H1 (cell line): ENCODE results near the gene LUC7L3. TPM values are rescaled to one million over a fixed set of nuclear protein-coding genes. Genes with fewer than 3 reads are reported as not detected.

Source experiments
- CTCF ChIA-PET: fragments of 300-600 bp; sonication (Branson Sonifier 250); formaldehyde crosslinking; loops from one replicate; lab custom pipeline; 2021; ENCODE audit not compliant: partially characterized antibody; lab: Charles Lee
- POLR2A ChIA-PET: fragments of 300-600 bp; sonication (Branson Sonifier 250); formaldehyde crosslinking; loops from one replicate; lab custom pipeline; 2021; ENCODE audit warnings: inconsistent platforms; ENCODE audit not compliant: partially characterized antibody; lab: Charles Lee
- DNase-seq, 2 experiments: peaks; one replicate each; pipeline versions ENCODE4 v3.0.0 to v3.0.0-alpha.2; 2010 to 2022; ENCODE audit warnings: low spot score in 2 of 2, low read depth in 1 of 2, mixed read lengths in 1 of 2
- FAIRE-seq: peaks from 2 replicates; lab custom pipeline; 2011; peaks lifted over from hg19 to GRCh38; lab: Jason Lieb, UNC
- H2AFZ ChIP-seq: 2 replicates; pipeline ENCODE4 v1.8.1; 2012; ENCODE audit warnings: low read length, inconsistent platforms
- H2AK5ac ChIP-seq: 2 replicates; pipeline ENCODE4 v1.6.1; 2013; ENCODE audit warnings: low read depth, low read length
- H2BK120ac ChIP-seq: replicated peaks from 2 replicates; pipeline ENCODE3; 2013; ENCODE audit warnings: low read depth, low read length, inconsistent platforms
- H2BK12ac ChIP-seq: 2 replicates; pipeline ENCODE4 v1.6.1; 2013; ENCODE audit warnings: low read depth, low read length
- H2BK15ac ChIP-seq: 2 replicates; pipeline ENCODE4 v1.6.1; 2013; ENCODE audit warnings: low read length
- H2BK20ac ChIP-seq: 2 replicates; pipeline ENCODE4 v1.6.1; 2013; ENCODE audit warnings: low read length
- H2BK5ac ChIP-seq: 2 replicates; pipeline ENCODE4 v1.6.1; 2013; ENCODE audit warnings: low read depth, low read length
- H3K14ac ChIP-seq: 2 replicates; pipeline ENCODE4 v1.6.1; 2013; ENCODE audit warnings: inconsistent platforms; ENCODE audit not compliant: insufficient read length
- H3K18ac ChIP-seq: 2 replicates; pipeline ENCODE4 v1.6.1; 2013; ENCODE audit warnings: low read length; ENCODE audit errors: extremely low read depth
- H3K23ac ChIP-seq: 2 replicates; pipeline ENCODE4 v1.6.1; 2013; ENCODE audit warnings: inconsistent platforms; ENCODE audit not compliant: insufficient read length
- H3K23me2 ChIP-seq: 2 replicates; pipeline ENCODE4 v1.6.1; 2013; ENCODE audit warnings: low read depth, low read length
- H3K27ac ChIP-seq: 2 replicates; pipeline ENCODE4 v1.6.1; 2011; ENCODE audit warnings: low read depth, low read length, inconsistent platforms
- H3K27me3 ChIP-seq, 4 experiments: replicated peaks in 1 of 4; 1 replicate in 1 of 4; 2 replicates in 3 of 4; pipeline versions ENCODE4 v1.6.1 to v1.8.1; 2011 to 2013; ENCODE audit warnings: low read length in 3 of 4, mild to moderate bottlenecking in 3 of 4, inconsistent platforms in 2 of 4, mixed read lengths in 2 of 4, moderate library complexity in 1 of 4; ENCODE audit not compliant: control insufficient read depth in 3 of 4, insufficient read depth in 3 of 4; ENCODE audit errors: extremely low read depth in 1 of 4
- H3K36me3 ChIP-seq, 4 experiments: 2 replicates each; pipeline versions ENCODE4 v1.6.1 to v1.8.1; 2011 to 2013; ENCODE audit warnings: mild to moderate bottlenecking in 4 of 4, low read length in 3 of 4, moderate library complexity in 2 of 4, control low read depth in 1 of 4, inconsistent platforms in 1 of 4; ENCODE audit not compliant: insufficient read depth in 4 of 4, control insufficient read depth in 2 of 4
- H3K4ac ChIP-seq: replicated peaks from 2 replicates; pipeline ENCODE3; 2013; ENCODE audit warnings: low read length, low read depth, mixed read lengths, inconsistent platforms; ENCODE audit not compliant: insufficient read length
- H3K4me1 ChIP-seq, 4 experiments: replicated peaks in 1 of 4; 1 replicate in 1 of 4; 2 replicates in 3 of 4; pipeline versions ENCODE4 v1.6.1 to v1.8.1; 2011 to 2013; ENCODE audit warnings: low read length in 3 of 4, inconsistent platforms in 2 of 4, mixed read lengths in 1 of 4; ENCODE audit not compliant: insufficient read depth in 4 of 4, control insufficient read depth in 3 of 4
- H3K4me2 ChIP-seq, 2 experiments: 2 replicates each; pipeline versions ENCODE4 v1.6.1 to v1.8.1; 2011 to 2013; ENCODE audit warnings: low read depth in 2 of 2, low read length in 2 of 2, control low read depth in 1 of 2, inconsistent platforms in 1 of 2, mild to moderate bottlenecking in 1 of 2; ENCODE audit not compliant: insufficient read depth in 1 of 2
- H3K4me3 ChIP-seq, 4 experiments: fragments of 200-600, 300-600 bp in 1 of 4; sonication (generic), shearing (Covaris generic), sonication (Bioruptor Twin) in 1 of 4; 2 replicates each; pipeline versions ENCODE4 v1.5.1 to v1.8.1; 2011 to 2016; ENCODE audit warnings: low read length in 4 of 4, low read depth in 3 of 4, control low read depth in 2 of 4, inconsistent platforms in 2 of 4, mild to moderate bottlenecking in 2 of 4, mixed read lengths in 1 of 4, moderate library complexity in 1 of 4; ENCODE audit not compliant: insufficient read depth in 2 of 4; ENCODE audit errors: extremely low read depth in 1 of 4
- H3K56ac ChIP-seq: replicated peaks from 2 replicates; pipeline ENCODE3; 2013; ENCODE audit warnings: low read depth, mild to moderate bottlenecking, mixed read lengths, low read length, inconsistent platforms; ENCODE audit not compliant: insufficient read length
- H3K79me1 ChIP-seq: 2 replicates; pipeline ENCODE4 v1.6.1; 2013; ENCODE audit warnings: low read depth, low read length, control low read depth
- H3K79me2 ChIP-seq, 2 experiments: 2 replicates each; pipeline versions ENCODE4 v1.6.1 to v1.8.1; 2012 to 2013; ENCODE audit warnings: low read length in 2 of 2, mild to moderate bottlenecking in 2 of 2, inconsistent platforms in 1 of 2; ENCODE audit not compliant: insufficient read depth in 2 of 2, control insufficient read depth in 1 of 2
- H3K9ac ChIP-seq, 4 experiments: replicated peaks in 1 of 4; 1 replicate in 1 of 4; 2 replicates in 3 of 4; pipeline versions ENCODE4 v1.6.1 to v1.8.1; 2011 to 2013; ENCODE audit warnings: low read depth in 3 of 4, low read length in 3 of 4, control low read depth in 2 of 4, mild to moderate bottlenecking in 2 of 4, moderate library complexity in 2 of 4, inconsistent platforms in 1 of 4; ENCODE audit errors: extremely low read depth in 1 of 4
- H3K9me3 ChIP-seq, 2 experiments: 2 replicates each; pipeline versions ENCODE4 v1.6.1 to v1.8.1; 2012 to 2013; ENCODE audit warnings: mild to moderate bottlenecking in 2 of 2, moderate library complexity in 2 of 2, control low read depth in 1 of 2, inconsistent platforms in 1 of 2, low read depth in 1 of 2, low read length in 1 of 2, mixed read lengths in 1 of 2; ENCODE audit not compliant: insufficient read depth in 2 of 2
- H4K20me1 ChIP-seq, 2 experiments: replicated peaks in 1 of 2; 2 replicates each; pipeline versions ENCODE3 to v1.8.1; 2011 to 2013; ENCODE audit warnings: inconsistent platforms in 2 of 2, low read length in 2 of 2, mild to moderate bottlenecking in 1 of 2; ENCODE audit not compliant: insufficient read depth in 2 of 2, control insufficient read depth in 1 of 2
- H4K5ac ChIP-seq: 2 replicates; pipeline ENCODE4 v1.6.1; 2013; ENCODE audit warnings: low read length, low read depth, mixed read lengths, inconsistent platforms; ENCODE audit not compliant: insufficient read length
- H4K8ac ChIP-seq: 2 replicates; pipeline ENCODE4 v1.8.0; 2013; ENCODE audit warnings: mild to moderate bottlenecking, moderate library complexity, low read length, inconsistent platforms; ENCODE audit not compliant: insufficient read depth; ENCODE audit errors: extremely low read depth
- H4K91ac ChIP-seq: replicated peaks from 2 replicates; pipeline ENCODE3; 2013; ENCODE audit warnings: low read length, mixed read lengths, inconsistent platforms; ENCODE audit not compliant: insufficient read length
- ASH2L ChIP-seq: fragments of 200-600, 300-600 bp; sonication (generic); IDR thresholded peaks from one replicate; pipeline ENCODE4 v1.7.1; 2017; ENCODE audit warnings: low read length
- CREB1 ChIP-seq: IDR thresholded peaks from 2 replicates; pipeline ENCODE4 v1.6.1; 2012; ENCODE audit warnings: inconsistent platforms
- CTBP2 ChIP-seq: IDR thresholded peaks from 2 replicates; pipeline ENCODE4 v1.7.0; 2011; ENCODE audit warnings: borderline replicate concordance, mild to moderate bottlenecking, moderate library complexity, mixed read lengths, low read length; ENCODE audit not compliant: insufficient read depth, insufficient read length
- EZH2 ChIP-seq: fragments of 200-600 bp; sonication (generic); IDR thresholded peaks from 2 replicates; pipeline ENCODE4 v1.7.1; 2012; ENCODE audit warnings: low read depth, mild to moderate bottlenecking, moderate library complexity, low read length, inconsistent platforms; ENCODE audit not compliant: severe bottlenecking
- GABPA ChIP-seq: IDR thresholded peaks from 2 replicates; pipeline ENCODE4 v1.6.1; 2011; ENCODE audit warnings: mild to moderate bottlenecking, low read length, moderate library complexity, borderline replicate concordance; ENCODE audit not compliant: insufficient read depth
- JUND ChIP-seq: IDR thresholded peaks from 2 replicates; pipeline ENCODE4 v1.6.1; 2011; ENCODE audit warnings: mild to moderate bottlenecking, improper control_type of control experiment, low read length
- KDM1A ChIP-seq: fragments of 200-600, 300-600 bp; sonication (generic); IDR thresholded peaks from 2 replicates; pipeline ENCODE4 v1.7.1; 2016; ENCODE audit warnings: mild to moderate bottlenecking, low read length, borderline replicate concordance
- KDM4A ChIP-seq: IDR thresholded peaks from one replicate; pipeline ENCODE4 v1.7.1; 2012; ENCODE audit warnings: low read depth, mild to moderate bottlenecking, moderate library complexity, low read length, inconsistent platforms; ENCODE audit not compliant: severe bottlenecking
- SP1 ChIP-seq: IDR thresholded peaks from 2 replicates; pipeline ENCODE4 v1.6.1; 2011; ENCODE audit warnings: low read depth, low read length
- SP2 ChIP-seq: IDR thresholded peaks from 2 replicates; pipeline ENCODE4 v1.6.1; 2012; ENCODE audit warnings: mild to moderate bottlenecking, low read length, inconsistent platforms
- SUZ12 ChIP-seq: fragments of 200-600 bp; sonication (generic); IDR thresholded peaks from 2 replicates; pipeline ENCODE4 v1.6.1; 2012; ENCODE audit warnings: mild to moderate bottlenecking, inconsistent platforms, low read length, moderate library complexity, mixed read lengths
- TAF1 ChIP-seq: IDR thresholded peaks from 2 replicates; pipeline ENCODE4 v1.6.1; 2011; ENCODE audit warnings: mild to moderate bottlenecking, low read depth, low read length
- TBP ChIP-seq: IDR thresholded peaks from 2 replicates; pipeline ENCODE4 v1.6.1; 2011; ENCODE audit warnings: low read depth, low read length, improper control_type of control experiment
- TEAD4 ChIP-seq: IDR thresholded peaks from 2 replicates; pipeline ENCODE4 v1.6.1; 2012; ENCODE audit warnings: low read depth, low read length, inconsistent platforms, mixed read lengths
- ZNF274 ChIP-seq: IDR thresholded peaks from 2 replicates; pipeline ENCODE4 v1.7.0; 2012; ENCODE audit warnings: low read length, borderline replicate concordance; ENCODE audit errors: extremely low read depth
- WGBS, 2 experiments: shearing (Covaris generic) in 1 of 2; methylation state at CpG; one replicate each; pipeline versions ENCODE4 v1.1.6 to v1.1.7; 2013 to 2015; ENCODE audit warnings: low lambda C conversion rate in 2 of 2, mixed read lengths in 2 of 2, inconsistent platforms in 1 of 2, low coverage in 1 of 2, missing lambda C conversion rate in 1 of 2; ENCODE audit not compliant: insufficient replicate concordance in 2 of 2, insufficient coverage in 1 of 2, insufficient read length in 1 of 2; ENCODE audit errors: extremely low coverage in 1 of 2, missing lambda C conversion rate in 1 of 2; 5-methylcytosine and 5-hydroxymethylcytosine counted together
- polyA plus RNA-seq, 7 experiments: library from polyadenylated mRNA; depleted of rRNA in 3 of 7; stranded (reverse) in 5 of 7; unstranded in 2 of 7; fragments of >200 nt in 5 of 7; fragments of 200-250 nt in 2 of 7; gene quantifications; 1 replicate in 5 of 7; 2 replicates in 1 of 7; 4 replicates in 1 of 7; pipeline versions ENCODE4 v1.2.1 to v1.2.3, GENCODE V29; 2011 to 2013; ENCODE audit warnings: missing spikeins in 2 of 7, mixed read lengths in 2 of 7
- total RNA-seq: library from RNA; stranded (reverse); fragmentation: NEBNext Ultra II Directional; extraction: Animal tissue kit (Norgen Biotek cat#: 25700); gene quantifications from 2 replicates; pipeline ENCODE4 v1.2.1, GENCODE V29; 2021

Gene LUC7L3
- total and polyA plus RNA-seq, 2 of the 8 experiments (the other 6 are each of a cell fraction or from before 2014, with no cell fraction given), result 102 to 126 TPM

GRCh38 chr17:50679008-50679544 lies 40.3 kb upstream of the LUC7L3 start:
- H2AFZ ChIP-seq, result no peak overlapping the region
- no peak overlapping the region for H2BK120ac ChIP-seq
- no peak overlapping the region for H3K4me3 ChIP-seq
- no peak overlapping the region for H2BK5ac ChIP-seq
- H3K18ac ChIP-seq, result no peak overlapping the region
- H4K8ac ChIP-seq, result no peak overlapping the region; the same call in 1 of the 2 replicates
- H3K79me1 ChIP-seq, result no peaks in the 10 kb centered on the region
- no peak overlapping the region for H4K91ac ChIP-seq
- no peak overlapping the region for H2AK5ac ChIP-seq
- H3K23ac ChIP-seq, result no peak overlapping the region
- H3K27ac ChIP-seq, result no peak overlapping the region
- H2BK12ac ChIP-seq, result no peak overlapping the region
- H3K56ac ChIP-seq, result no peak overlapping the region
- no peak overlapping the region for H3K14ac ChIP-seq
- ChIA-PET POLR2A (interaction anchor here (1.3 kb wide), 1 partner anchor 19 kb away, joined by 3 read pairs; no protein-coding TSS in a partner anchor), CTCF (interaction anchor here (0.8 to 20.2 kb wide), 10 partner anchors 10 to 509 kb away, joined by 3 to 391 read pairs (median 5); partner anchors contain the start of gene LRRC59)
- H3K36me3 ChIP-seq, result no peaks in the 10 kb centered on the region
- no peak overlapping the region for H2BK20ac ChIP-seq
- no peaks in the 10 kb centered on the region for H3K79me2 ChIP-seq
- WGBS, 2 experiments, result 93% methylated on average over 11 of the region's 11 CpGs; no CpG with 5 or more reads in 1 of the 2 experiments
- H4K5ac ChIP-seq, result no peak overlapping the region
- H2BK15ac ChIP-seq, result no peak overlapping the region
- DNase-seq (no peak), FAIRE-seq (no peak)
- no peaks in the 10 kb centered on the region for H4K20me1 ChIP-seq
- no peaks in the 10 kb centered on the region for H3K9me3 ChIP-seq
- H3K4ac ChIP-seq, result no peak overlapping the region
- H3K9ac ChIP-seq, result no peak overlapping the region
- no peaks in the 10 kb centered on the region for H3K23me2 ChIP-seq
- H3K4me1 ChIP-seq, result no peaks in the 10 kb centered on the region; a peak in 1 of 7 replicates
- no peak overlapping the region for H3K4me2 ChIP-seq
- no peaks in the 10 kb centered on the region for H3K27me3 ChIP-seq
- TF ChIP-seq JUND (no peak), SUZ12 (no peak), SP2 (no peak), ASH2L (no peak), TAF1 (no peak), TBP (no peak), SP1 (no peak), CTBP2 (no peak), ZNF274 (no peak), EZH2 (no peak), CREB1 (no peak), KDM1A (no peak), GABPA (no peak), TEAD4 (no peak), KDM4A (no peak)
